Tibial artery (tissue), 4 donors: Measurements from ENCODE around the gene KCNQ4.

Experiments used
- DNase-seq, 2 donors: peaks; one replicate each; pipeline ENCODE4 v3.0.0-alpha.2; 2019
- H3K27ac ChIP-seq, 2 donors: fragments of 200-600 bp; sonication (generic) in 1 of 2; 1 replicate in 1 of 2; 2 replicates in 1 of 2; pipeline ENCODE4 v1.5.1; 2018 to 2019; ENCODE audit warnings: mild to moderate bottlenecking in 1 of 2
- H3K27me3 ChIP-seq, 2 donors: fragments of 200-600 bp; sonication (generic) in 1 of 2; one replicate each; pipeline versions ENCODE4 v1.5.1 to v1.6.0; 2016 to 2019
- H3K36me3 ChIP-seq, 3 donors: fragments of 200-600 bp; sonication (generic) in 2 of 3; one replicate each; pipeline ENCODE4 v1.5.1; 2016 to 2019; ENCODE audit warnings: mild to moderate bottlenecking in 2 of 3
- H3K4me1 ChIP-seq, 4 donors: fragments of 200-600 bp; sonication (generic) in 2 of 4; 1 replicate in 3 of 4; 2 replicates in 1 of 4; pipeline ENCODE4 v1.5.1; 2016 to 2019
- H3K4me3 ChIP-seq, 2 donors: fragments of 200-600 bp; sonication (generic) in 1 of 2; 1 replicate in 1 of 2; 2 replicates in 1 of 2; pipeline ENCODE4 v1.5.1; 2018 to 2019; ENCODE audit warnings: mild to moderate bottlenecking in 2 of 2
- H3K9me3 ChIP-seq, 3 donors: fragments of 200-600 bp; sonication (generic) in 1 of 3; one replicate each; pipeline ENCODE4 v1.5.1; 2016 to 2019
- CTCF ChIP-seq, 2 experiments: fragments of 200-600 bp in 1 of 2; fragments of 450-650 bp in 1 of 2; IDR thresholded peaks; one replicate each; pipeline ENCODE4 v1.5.1; 2017 to 2019; ENCODE audit warnings: antibody characterized with exemption in 2 of 2, mild to moderate bottlenecking in 1 of 2, moderate library complexity in 1 of 2
- intact Hi-C: fragments of 100-400 bp; cut with DNase I; formaldehyde crosslinking; loops from one replicate; pipeline ENCODE4 v1.15.0; 2023; ENCODE audit warnings: low total_unique reads

Gene KCNQ4

GRCh38 chr1:40808444-40808843, 24.9 kb downstream of the KCNQ4 start:
- peak overlapping the region; percentile 70 to 85 for H3K27ac ChIP-seq
- DNase-seq: no peak
- H3K36me3 ChIP-seq: no peaks in the 10 kb centered on the region
- H3K9me3 ChIP-seq: no peaks in the 10 kb centered on the region
- H3K4me3 ChIP-seq: no peak overlapping the region
- H3K27me3 ChIP-seq: no peaks in the 10 kb centered on the region
- no peak for TF ChIP-seq CTCF (IDR thresholded peaks at IDR 0.05)
- peaks cover 0 to 54% (median 40%) of the 10 kb centered on the region in 4 donors for H3K4me1 ChIP-seq
- intact Hi-C loops: no loop called here

GRCh38 chr1:40808909-40809308, 25.3 kb downstream of the KCNQ4 start:
- Histone ChIP-seq H3K27ac (peak overlapping the region in 1 of 2 donors; percentile 85), H3K4me1 (peaks cover 0 to 49% (median 39%) of the 10 kb centered on the region in 4 donors), H3K9me3 (no peaks in the 10 kb centered on the region), H3K27me3 (no peaks in the 10 kb centered on the region), H3K4me3 (no peak overlapping the region), H3K36me3 (no peaks in the 10 kb centered on the region)
- no peak for TF ChIP-seq CTCF (IDR thresholded peaks at IDR 0.05)
- intact Hi-C loops: no loop called here
- no peak for DNase-seq

GRCh38 chr1:40810927-40811326, 27.3 kb downstream of the KCNQ4 start:
- Histone ChIP-seq H3K4me1 (peaks cover 0 to 29% (median 26%) of the 10 kb centered on the region in 4 donors), H3K27me3 (no peaks in the 10 kb centered on the region), H3K36me3 (no peaks in the 10 kb centered on the region), H3K4me3 (no peak overlapping the region), H3K9me3 (no peaks in the 10 kb centered on the region), H3K27ac (no peak overlapping the region)
- intact Hi-C loops: no loop called here
- DNase-seq: no peak
- TF ChIP-seq CTCF (IDR thresholded peaks at IDR 0.05): no peak

- H3K27me3 ChIP-seq: no peaks in the 10 kb centered on the region
- DNase-seq: no peak
- no peaks in the 10 kb centered on the region for H3K9me3 ChIP-seq
- H3K27ac ChIP-seq: no peak overlapping the region
- no peak for TF ChIP-seq CTCF (IDR thresholded peaks at IDR 0.05)
- H3K4me1 ChIP-seq: peaks cover 0 to 20% (median 14%) of the 10 kb centered on the region in 4 donors
- peaks cover 0 to 4% (median 0%) of the 10 kb centered on the region in 3 donors for H3K36me3 ChIP-seq
- no peak overlapping the region for H3K4me3 ChIP-seq
- intact Hi-C loops: no loop called here
Observed at GRCh38 chr1:40815420-40815819, 31.8 kb downstream of the KCNQ4 start.

- Histone ChIP-seq H3K4me1 (peaks cover 0 to 40% (median 27%) of the 10 kb centered on the region in 4 donors), H3K27ac (no peak overlapping the region), H3K27me3 (no peaks in the 10 kb centered on the region), H3K36me3 (peaks cover 0 to 4% (median 0%) of the 10 kb centered on the region in 3 donors), H3K4me3 (no peak overlapping the region), H3K9me3 (no peaks in the 10 kb centered on the region)
- DNase-seq: no peak
- intact Hi-C loops: no loop called here
- TF ChIP-seq CTCF (IDR thresholded peaks at IDR 0.05): no peak
Observed at GRCh38 chr1:40817791-40818263, 34.2 kb downstream of the KCNQ4 start.
